CD4-positive, alpha-beta T cell treated with Interleukin-2 at 100 ng/mL for 4 hours (primary cell): Measurements from ENCODE around the gene MOV10L1.
"Not testable (repeated sequence)": the region's sequence is repeated elsewhere in the genome, so short reads cannot be mapped to it uniquely, and the experiment has no call there.

ENCODE experiments used
- DNase-seq: peaks from one replicate; pipeline ENCODE4 v3.0.0-alpha.2; 2020; ENCODE audit warnings: low spot score

The MOV10L1 gene

GRCh38 chr22:50078246-50078645 is 11.6 kb upstream of the MOV10L1 start:
- no peak for DNase-seq

GRCh38 chr22:50078761-50079160 is 11.0 kb upstream of the MOV10L1 start:
- no peak for DNase-seq

GRCh38 chr22:50080077-50080465 is 9.7 kb upstream of the MOV10L1 start:
- DNase-seq: no peak

GRCh38 chr22:50081426-50082196 is 8.2 kb upstream of the MOV10L1 start:
- no peak for DNase-seq

DNA sequence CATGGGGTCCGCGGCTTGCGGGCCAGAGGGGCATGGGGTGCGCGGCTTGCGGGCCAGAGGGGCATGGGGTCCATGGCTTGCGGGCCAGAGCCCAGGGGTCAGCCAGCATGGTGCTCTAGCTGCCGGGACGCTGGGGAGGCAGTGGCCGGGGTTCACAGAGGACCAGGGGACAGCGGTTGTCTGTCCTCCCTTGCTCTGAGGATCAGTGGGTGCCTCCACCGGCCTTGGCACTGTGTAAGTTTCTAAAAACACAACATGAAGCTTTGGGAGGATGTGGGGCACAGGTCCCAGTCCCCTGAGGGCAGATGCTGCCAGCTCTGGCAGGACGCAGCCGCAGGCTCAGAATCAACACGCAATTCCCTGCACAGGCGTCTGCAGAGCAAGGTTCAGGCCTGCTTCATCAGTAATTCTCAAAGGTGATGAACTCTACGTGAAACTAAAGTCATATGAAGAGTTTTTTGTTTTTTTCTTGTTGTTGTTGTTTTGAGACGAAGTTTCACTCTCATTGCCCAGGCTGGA is 7.5 kb upstream of the MOV10L1 start:
- no peak for DNase-seq

GRCh38 chr22:50082961-50083461 is 6.8 kb upstream of the MOV10L1 start:
- no peak for DNase-seq

- no peak for DNase-seq
These were observed 6.2 kb upstream of the MOV10L1 start for GRCh38 chr22:50083462-50084079.

- DNase-seq: no peak
These were observed 5.7 kb upstream of the MOV10L1 start for GRCh38 chr22:50084080-50084477.

GRCh38 chr22:50084614-50085021 is 5.2 kb upstream of the MOV10L1 start:
- no peak for DNase-seq

DNA sequence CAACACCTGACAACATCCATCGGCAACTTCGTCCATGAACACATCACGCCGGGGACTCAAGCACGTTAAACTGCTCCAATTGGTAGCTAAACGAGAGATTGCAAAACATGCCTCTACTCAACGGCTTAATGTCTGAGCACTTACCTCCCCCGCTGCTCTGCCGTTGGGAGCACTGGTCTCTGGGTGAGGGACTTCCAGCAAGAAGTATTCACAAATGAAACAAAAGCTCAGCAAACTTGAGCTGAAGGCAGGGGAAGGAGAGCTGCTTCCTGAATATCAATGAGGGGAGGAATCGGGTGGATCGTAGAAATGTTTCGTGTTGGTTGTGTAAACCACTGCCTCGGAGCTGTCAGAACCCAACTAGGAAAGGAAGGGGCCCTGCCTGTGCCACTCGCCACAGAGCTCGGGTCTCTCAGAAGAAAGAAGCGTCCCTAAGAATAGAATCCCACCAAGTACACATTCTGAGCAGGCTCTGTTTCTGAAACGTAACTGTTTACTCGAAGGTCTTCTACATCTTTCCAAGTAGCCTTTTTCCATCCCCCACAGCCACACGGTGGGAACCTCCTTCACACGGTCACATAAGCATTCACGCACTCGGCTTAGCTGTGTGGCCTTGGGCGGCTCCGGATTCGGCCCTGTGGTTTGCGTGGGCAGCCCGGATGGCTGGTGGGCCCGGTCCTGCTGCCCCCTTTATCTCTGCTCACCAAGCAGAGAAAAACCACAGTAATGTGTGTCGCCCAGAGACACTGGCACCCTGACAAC is 4.4 kb upstream of the MOV10L1 start, which contains the start of gene MLC1:
MLC1 (minus strand) TSS at position 216 of the 762 bp plus-strand sequence. CDS start 524 bp downstream, outside the sequence.
- DNase-seq: no peak

DNA sequence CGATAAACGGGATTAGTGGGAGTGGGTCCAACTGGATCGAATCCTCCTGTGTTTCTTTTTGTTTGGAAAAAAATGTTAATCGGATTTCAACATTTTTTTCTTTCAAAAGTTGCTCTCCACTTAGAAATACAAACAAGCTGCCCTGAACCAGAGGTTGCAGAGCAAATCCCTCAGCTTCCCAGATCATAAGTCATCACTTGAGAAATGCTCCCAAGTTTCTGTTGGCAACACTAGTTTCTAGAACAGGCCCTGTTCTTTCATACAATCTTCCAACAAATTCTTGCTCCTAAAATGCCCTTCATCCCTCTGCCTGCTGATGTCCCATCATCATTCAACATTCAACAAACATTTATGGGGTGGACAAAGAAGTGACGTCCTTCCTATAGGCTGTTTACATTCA is 3.3 kb upstream of the MOV10L1 start:
- no peak for DNase-seq

- not testable (repeated sequence) for DNase-seq
These were observed 2.8 kb upstream of the MOV10L1 start for GRCh38 chr22:50086975-50087374.

DNA sequence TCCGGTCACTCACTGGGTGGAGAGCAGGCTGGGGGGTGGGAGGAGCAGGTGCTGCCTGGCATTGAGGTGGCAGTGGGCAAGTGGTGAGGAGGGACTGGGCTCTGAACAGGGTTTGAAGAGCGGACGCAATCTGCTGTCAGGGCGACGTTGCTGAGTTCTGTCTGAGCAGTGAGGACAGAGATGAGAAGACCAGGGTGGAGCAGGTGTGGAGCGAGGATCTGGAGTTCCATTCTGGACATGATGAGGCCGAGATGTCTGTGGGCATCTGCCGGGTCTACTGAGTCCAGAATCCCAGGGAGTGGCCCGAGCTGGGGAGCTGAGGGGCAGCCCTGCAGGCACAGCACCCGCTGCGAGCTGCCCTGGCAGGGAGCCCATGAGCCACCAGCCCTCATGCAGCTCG is 2.2 kb upstream of the MOV10L1 start:
- DNase-seq: no peak

GRCh38 chr22:50088096-50088495 is 1.7 kb upstream of the MOV10L1 start:
- no peak for DNase-seq

GRCh38 chr22:50089231-50089630 is 575 bp upstream of the MOV10L1 start:
- no peak for DNase-seq

DNA sequence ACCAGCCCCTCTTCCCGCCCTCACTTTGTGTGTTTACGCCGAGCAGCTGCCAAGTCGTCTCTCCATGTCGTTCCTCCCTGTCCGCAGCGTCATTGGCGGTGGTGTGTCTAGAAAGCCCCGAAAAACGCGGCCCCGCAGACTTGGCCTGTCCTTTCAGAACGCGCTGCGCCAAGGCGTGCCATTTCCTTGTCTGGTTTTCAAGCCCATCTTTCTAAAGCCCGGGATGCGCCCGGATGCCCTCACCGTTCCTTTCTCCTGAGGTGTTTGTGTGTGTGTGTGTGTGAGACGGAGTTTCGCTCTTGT is 557 bp downstream of the MOV10L1 start:
- DNase-seq: no peak

DNA sequence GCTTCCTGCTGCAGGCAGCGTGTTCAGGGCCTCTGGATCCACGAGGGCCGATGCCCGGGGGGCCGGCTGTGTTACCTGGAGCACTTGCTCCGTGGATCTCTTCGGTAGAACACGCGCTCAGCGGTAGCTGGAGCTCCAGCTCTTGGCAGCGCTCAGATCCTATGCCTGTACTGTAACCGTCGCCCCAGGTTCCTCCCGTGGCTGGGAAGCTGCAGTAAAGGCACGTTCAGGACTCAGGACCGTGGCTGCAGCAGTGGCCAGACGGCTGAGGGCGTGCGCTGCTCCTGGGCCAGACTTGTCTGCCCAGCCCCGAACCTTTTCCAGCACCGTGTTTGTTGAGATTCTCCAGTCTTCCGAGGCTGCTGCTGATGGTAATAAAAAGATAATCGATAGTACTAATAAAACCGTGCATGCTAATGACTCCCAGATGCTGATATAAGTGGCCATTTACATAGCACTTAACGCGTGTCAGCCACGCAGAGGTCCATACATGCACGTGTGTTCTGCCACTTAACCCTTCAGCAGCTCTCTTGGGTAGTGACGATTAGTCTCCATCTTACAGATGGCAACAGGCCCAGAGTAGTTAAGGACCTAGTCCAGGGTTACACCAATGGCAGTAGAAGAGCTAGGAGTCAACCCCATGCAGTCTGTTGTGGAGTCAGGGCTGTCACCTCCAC is 1.4 kb downstream of the MOV10L1 start:
- no peak for DNase-seq

DNA sequence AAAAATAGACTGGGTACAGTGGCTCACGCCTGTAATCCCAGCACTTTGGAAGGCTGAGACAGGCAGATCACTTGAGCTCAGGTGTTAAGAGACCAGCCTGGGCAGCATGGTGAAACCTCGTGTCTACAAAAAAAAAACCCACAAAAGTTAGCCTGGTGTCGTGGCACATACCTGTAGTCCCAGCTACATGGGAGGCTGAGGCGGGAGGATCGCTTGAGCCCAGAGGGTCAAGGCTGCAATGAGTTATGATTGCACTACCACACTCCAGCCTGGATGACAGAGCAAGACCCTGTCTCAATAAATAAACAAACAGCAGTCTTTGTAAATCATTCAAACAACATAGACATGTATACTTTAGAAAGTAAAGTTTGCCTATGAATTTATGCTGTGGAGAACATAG is 2.5 kb downstream of the MOV10L1 start:
- no peak for DNase-seq

DNA sequence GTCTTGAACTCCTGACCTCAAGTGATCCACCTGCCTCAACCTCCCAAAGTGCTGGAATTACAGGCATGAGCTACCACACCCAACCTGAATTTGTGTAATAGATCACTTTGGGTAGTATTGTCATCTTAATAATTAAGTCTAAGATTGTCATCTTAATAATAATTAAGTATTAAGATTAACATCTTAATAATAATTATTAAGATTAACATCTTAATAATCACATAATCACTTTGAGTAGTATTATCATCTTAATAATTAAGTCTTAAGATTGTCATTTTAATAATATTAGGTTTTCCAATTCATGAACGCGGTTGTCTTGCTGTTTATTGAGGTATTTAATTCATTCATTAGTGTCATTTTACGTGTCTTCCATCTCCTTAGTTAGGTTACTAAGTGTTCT is 8.2 kb downstream of the MOV10L1 start:
- no peak for DNase-seq

- no peak for DNase-seq
These were observed 12.2 kb downstream of the MOV10L1 start for GRCh38 chr22:50101870-50102565.

- no peak for DNase-seq
These were observed 13.1 kb downstream of the MOV10L1 start for GRCh38 chr22:50102946-50103345.

- no peak for DNase-seq
These were observed 14.3 kb downstream of the MOV10L1 start for GRCh38 chr22:50104141-50104544.
